Parathyroid adenoma (tissue), 2 donors: Measurements from ENCODE around the gene TUBB3.

Experiments
- H2AFZ ChIP-seq: fragments of 300-600 bp; sonication (generic); one replicate; pipeline ENCODE4 v1.7.0; 2017; ENCODE audit warnings: antibody characterized with exemption, mild to moderate bottlenecking
- H3K27ac ChIP-seq: fragments of 300-600 bp; sonication (generic); one replicate; pipeline ENCODE4 v1.7.0; 2017
- H3K27me3 ChIP-seq: fragments of 300-600 bp; sonication (generic); one replicate; pipeline ENCODE4 v1.7.0; 2017; ENCODE audit warnings: low read length; ENCODE audit not compliant: control insufficient read depth, insufficient read depth
- H3K36me3 ChIP-seq: fragments of 300-600 bp; sonication (generic); one replicate; pipeline ENCODE4 v1.7.0; 2017; ENCODE audit warnings: low read length; ENCODE audit not compliant: control insufficient read depth, insufficient read depth
- H3K4me1 ChIP-seq: fragments of 300-600 bp; sonication (generic); one replicate; pipeline ENCODE4 v1.7.0; 2017; ENCODE audit warnings: control low read depth
- H3K4me2 ChIP-seq: fragments of 300-600 bp; sonication (generic); one replicate; pipeline ENCODE4 v1.7.0; 2017; ENCODE audit warnings: low read length
- H3K4me3 ChIP-seq: fragments of 300-600 bp; sonication (generic); one replicate; pipeline ENCODE4 v1.7.0; 2017; ENCODE audit warnings: low read depth, low read length
- H3K79me2 ChIP-seq: fragments of 300-600 bp; sonication (generic); one replicate; pipeline ENCODE4 v1.7.0; 2017; ENCODE audit warnings: control low read depth
- H3K9ac ChIP-seq: fragments of 300-600 bp; sonication (generic); one replicate; pipeline ENCODE4 v1.7.0; 2017; ENCODE audit warnings: mild to moderate bottlenecking
- H3K9me3 ChIP-seq: fragments of 300-600 bp; sonication (generic); one replicate; pipeline ENCODE4 v1.7.0; 2017; ENCODE audit warnings: low read length; ENCODE audit not compliant: control insufficient read depth
- TF ChIP-seq, protein P1 (sequence below): fragments of 300-600 bp; sonication (generic); IDR thresholded peaks from one replicate; pipeline ENCODE4 v1.7.0; 2017; ENCODE audit warnings: antibody characterized with exemption, mild to moderate bottlenecking
- donor health status: primary hyperparathyroidism.

TUBB3 gene

DNA sequence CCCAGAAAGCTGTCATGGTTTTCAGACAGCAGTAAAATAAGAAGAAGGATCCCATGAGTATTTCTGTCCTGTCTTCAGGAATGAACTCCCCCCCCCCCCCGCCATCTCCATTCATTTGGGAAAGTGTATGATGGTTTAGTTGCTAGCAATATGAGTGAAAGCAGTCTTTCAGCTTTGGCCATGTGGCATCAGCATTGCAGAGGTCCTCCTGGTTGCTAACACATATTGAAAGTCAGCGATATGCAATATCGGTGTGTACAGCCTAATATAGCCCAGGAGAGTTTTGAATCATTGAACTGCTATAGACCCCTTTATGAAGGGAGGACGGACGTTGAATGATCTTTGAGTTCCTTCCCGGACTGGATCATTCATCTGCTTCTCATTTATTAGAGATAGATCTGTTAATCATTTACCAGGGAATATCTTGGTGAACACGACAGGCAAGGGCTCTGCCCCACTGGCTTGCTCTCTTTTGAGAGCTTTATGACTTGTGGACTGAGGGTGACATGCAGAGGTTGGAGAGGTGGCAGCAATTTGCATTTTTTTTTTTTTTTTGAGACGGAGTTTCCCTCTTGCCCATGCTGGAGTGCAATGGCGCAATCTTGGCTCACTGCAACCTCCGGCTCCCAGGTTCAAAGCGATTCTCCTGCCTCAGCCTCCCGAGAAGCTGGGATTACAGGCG is 50.7 kb downstream of the TUBB3 start:
- Histone ChIP-seq H3K9ac (no peak overlapping the region), H3K79me2 (peaks cover 39% of the 10 kb centered on the region), H3K4me2 (peak overlapping the region; percentile 99), H3K9me3 (no peaks in the 10 kb centered on the region), H3K4me3 (peak overlapping the region; percentile 94), H3K27ac (no peak overlapping the region), H3K36me3 (no peaks in the 10 kb centered on the region), H2AFZ (no peak overlapping the region), H3K4me1 (peaks cover 10% of the 10 kb centered on the region), H3K27me3 (no peaks in the 10 kb centered on the region)
- TF ChIP-seq, protein P1, sequence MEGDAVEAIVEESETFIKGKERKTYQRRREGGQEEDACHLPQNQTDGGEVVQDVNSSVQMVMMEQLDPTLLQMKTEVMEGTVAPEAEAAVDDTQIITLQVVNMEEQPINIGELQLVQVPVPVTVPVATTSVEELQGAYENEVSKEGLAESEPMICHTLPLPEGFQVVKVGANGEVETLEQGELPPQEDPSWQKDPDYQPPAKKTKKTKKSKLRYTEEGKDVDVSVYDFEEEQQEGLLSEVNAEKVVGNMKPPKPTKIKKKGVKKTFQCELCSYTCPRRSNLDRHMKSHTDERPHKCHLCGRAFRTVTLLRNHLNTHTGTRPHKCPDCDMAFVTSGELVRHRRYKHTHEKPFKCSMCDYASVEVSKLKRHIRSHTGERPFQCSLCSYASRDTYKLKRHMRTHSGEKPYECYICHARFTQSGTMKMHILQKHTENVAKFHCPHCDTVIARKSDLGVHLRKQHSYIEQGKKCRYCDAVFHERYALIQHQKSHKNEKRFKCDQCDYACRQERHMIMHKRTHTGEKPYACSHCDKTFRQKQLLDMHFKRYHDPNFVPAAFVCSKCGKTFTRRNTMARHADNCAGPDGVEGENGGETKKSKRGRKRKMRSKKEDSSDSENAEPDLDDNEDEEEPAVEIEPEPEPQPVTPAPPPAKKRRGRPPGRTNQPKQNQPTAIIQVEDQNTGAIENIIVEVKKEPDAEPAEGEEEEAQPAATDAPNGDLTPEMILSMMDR: no peak

- H3K4me3 ChIP-seq: no peak overlapping the region
- H3K9me3 ChIP-seq: no peaks in the 10 kb centered on the region
- H3K36me3 ChIP-seq: no peaks in the 10 kb centered on the region
- TF ChIP-seq, protein P1: no peak
- no peak overlapping the region for H3K9ac ChIP-seq
- no peak overlapping the region for H3K27ac ChIP-seq
- no peak overlapping the region for H2AFZ ChIP-seq
- H3K4me1 ChIP-seq: peaks cover 10% of the 10 kb centered on the region
- H3K4me2 ChIP-seq: no peak overlapping the region
- H3K27me3 ChIP-seq: no peaks in the 10 kb centered on the region
- H3K79me2 ChIP-seq: peaks cover 39% of the 10 kb centered on the region
Observed at GRCh38 chr16:89974870-89975269, 51.7 kb downstream of the TUBB3 start.

DNA sequence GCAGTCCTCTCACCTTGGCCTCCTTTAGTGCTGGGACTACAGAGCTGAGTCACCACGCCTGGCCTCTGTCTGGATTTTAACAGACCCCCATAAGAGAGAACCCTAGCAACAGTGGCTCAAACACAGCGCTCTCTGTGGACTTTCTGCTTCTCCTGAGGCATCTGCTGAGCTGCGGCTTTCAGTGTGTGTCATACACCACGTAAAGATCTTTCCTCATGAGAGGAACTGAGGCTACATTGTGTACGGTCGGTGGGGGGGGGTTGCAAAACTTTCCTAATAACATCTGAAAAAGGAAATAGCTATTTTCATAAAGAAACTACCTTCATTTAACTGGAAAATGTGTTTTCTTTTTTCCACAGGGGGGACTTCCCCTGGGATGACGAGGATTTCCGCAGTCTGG is 58.3 kb downstream of the TUBB3 start:
- Histone ChIP-seq H3K36me3 (no peaks in the 10 kb centered on the region), H3K27me3 (no peaks in the 10 kb centered on the region)

GRCh38 chr16:89982318-89982717 is 59.2 kb downstream of the TUBB3 start:
- H3K36me3 ChIP-seq: no peaks in the 10 kb centered on the region

More for the DNA sequence above, 58.3 kb downstream of the TUBB3 start:
- Histone ChIP-seq H3K9me3 (no peaks in the 10 kb centered on the region), H2AFZ (no peak overlapping the region), H3K27ac (no peak overlapping the region), H3K4me2 (no peak overlapping the region), H3K9ac (no peak overlapping the region), H3K4me1 (no peaks in the 10 kb centered on the region), H3K4me3 (no peak overlapping the region), H3K79me2 (peaks cover 10% of the 10 kb centered on the region)
- TF ChIP-seq, protein P1: no peak

More at GRCh38 chr16:89982318-89982717, 59.2 kb downstream of the TUBB3 start:
- no peak overlapping the region for H3K9ac ChIP-seq
- no peak overlapping the region for H3K4me2 ChIP-seq
- H3K27ac ChIP-seq: no peak overlapping the region
- H2AFZ ChIP-seq: no peak overlapping the region
- TF ChIP-seq, protein P1: no peak
- no peak overlapping the region for H3K4me3 ChIP-seq
- peaks cover 10% of the 10 kb centered on the region for H3K79me2 ChIP-seq
- H3K27me3 ChIP-seq: no peaks in the 10 kb centered on the region
- no peaks in the 10 kb centered on the region for H3K4me1 ChIP-seq
- H3K9me3 ChIP-seq: no peaks in the 10 kb centered on the region
